Vagina (tissue), 2 donors: ENCODE data around the gene METTL1.

Experiments used
- CTCF ChIP-seq, 3 experiments: fragments of 450-650 bp in 2 of 3; fragments of 200-600 bp in 1 of 3; sonication (generic) in 1 of 3; IDR thresholded peaks; one replicate each; pipeline ENCODE4 v1.5.1; 2017 to 2019; ENCODE audit warnings: antibody characterized with exemption in 3 of 3, mild to moderate bottlenecking in 2 of 3, moderate library complexity in 2 of 3
- POLR2A ChIP-seq, 2 donors: fragments of 450-650 bp; IDR thresholded peaks; one replicate each; pipeline ENCODE4 v1.6.1; 2017; ENCODE audit warnings: antibody characterized with exemption in 2 of 2, mild to moderate bottlenecking in 2 of 2, moderate library complexity in 2 of 2

- TF ChIP-seq CTCF (IDR thresholded peaks at IDR 0.05) (no peak), POLR2A (IDR thresholded peaks at IDR 0.05) (no peak)
Measured at GRCh38 chr12:57736741-57737466, 35.0 kb downstream of the METTL1 start.
